ENCODE results near the gene TSPO.

- TF ChIP-seq YY1 (IDR thresholded peaks at IDR 0.05; ENCODE audit: insufficient read depth, insufficient read length) (no peak), SUZ12 (IDR thresholded peaks at IDR 0.05; ENCODE audit: extremely low read depth, insufficient read depth, insufficient read length) (no peak), ZNF274 (IDR thresholded peaks at IDR 0.05; ENCODE audit: low read depth, low read length) (no peak)
Measured at GRCh38 chr22:43205748-43206508, 54.6 kb downstream of the TSPO start.

Measured in NT2/D1 (cell line).